Measurements from ENCODE around the gene NAPB. TPM values are rescaled to one million over a fixed set of nuclear protein-coding genes. Genes with fewer than 3 reads are reported as not detected.

Gene NAPB
- polyA plus RNA-seq, 2 of the 4 experiments (the other 2 are of a cell fraction) = 6.2 to 12.7 TPM

- TF ChIP-seq CHD2 (IDR thresholded peaks at IDR 0.05; ENCODE audit: low read length, partially characterized antibody) = no peak
- no peak for TF ChIP-seq GATA3 (IDR thresholded peaks at IDR 0.05; ENCODE audit: borderline replicate concordance)
- TF ChIP-seq POLR2A (IDR thresholded peaks at IDR 0.05; ENCODE audit: low read length) = no peak
- TF ChIP-seq, protein P1, sequence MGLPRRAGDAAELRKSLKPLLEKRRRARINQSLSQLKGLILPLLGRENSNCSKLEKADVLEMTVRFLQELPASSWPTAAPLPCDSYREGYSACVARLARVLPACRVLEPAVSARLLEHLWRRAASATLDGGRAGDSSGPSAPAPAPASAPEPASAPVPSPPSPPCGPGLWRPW (IDR thresholded peaks at IDR 0.05) = no peak
These were observed 17.5 kb downstream of the NAPB start (continued) for GRCh38 chr20:23403751-23404150.

DNA sequence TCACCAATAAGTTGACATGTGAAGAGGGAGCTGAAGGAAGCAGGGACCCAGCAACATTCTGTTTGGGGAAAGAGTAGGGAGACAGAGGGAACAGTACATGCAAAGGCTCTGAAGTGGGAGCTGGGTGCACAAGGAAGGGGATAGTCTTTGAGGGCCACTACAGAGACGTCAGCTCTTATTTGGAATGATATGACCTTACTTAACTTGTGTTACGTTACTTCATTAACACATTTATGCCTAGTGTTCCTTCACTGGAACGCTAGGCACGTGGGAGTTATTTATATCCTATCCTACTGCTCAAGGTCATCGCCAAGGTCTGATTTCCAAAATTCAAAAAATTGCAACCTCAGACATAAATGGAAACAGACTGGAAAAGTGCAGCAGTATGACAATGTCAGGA, 20.2 kb downstream of the NAPB start:
- ChIA-PET CTCF (interaction anchor here (1.5 kb wide), 1 partner anchor 19 kb away, joined by 3 read pairs; no protein-coding TSS in a partner anchor), POLR2A (no interaction called here)
- no peak overlapping the region for H3K4me3 ChIP-seq
- H3K4me2 ChIP-seq = no peak overlapping the region
- no peak overlapping the region for H3K27ac ChIP-seq
- TF ChIP-seq USF2 (IDR thresholded peaks at IDR 0.05) (no peak), ATOH8 (CRISPR knock-in tag; IDR thresholded peaks at IDR 0.05; ENCODE audit: low read depth) (no peak), KDM5A (IDR thresholded peaks at IDR 0.05) (no peak), TP53 (CRISPR knock-in tag; IDR thresholded peaks at IDR 0.05) (no peak), MYC (IDR thresholded peaks at IDR 0.05; ENCODE audit: borderline replicate concordance, low read length) (no peak), MAZ (IDR thresholded peaks at IDR 0.05; ENCODE audit: borderline replicate concordance, low read depth, low read length) (no peak), NFE2L2 (conservative IDR thresholded peaks at IDR 0.05; ENCODE audit: low read length) (no peak)
- TF ChIP-seq, protein P2, sequence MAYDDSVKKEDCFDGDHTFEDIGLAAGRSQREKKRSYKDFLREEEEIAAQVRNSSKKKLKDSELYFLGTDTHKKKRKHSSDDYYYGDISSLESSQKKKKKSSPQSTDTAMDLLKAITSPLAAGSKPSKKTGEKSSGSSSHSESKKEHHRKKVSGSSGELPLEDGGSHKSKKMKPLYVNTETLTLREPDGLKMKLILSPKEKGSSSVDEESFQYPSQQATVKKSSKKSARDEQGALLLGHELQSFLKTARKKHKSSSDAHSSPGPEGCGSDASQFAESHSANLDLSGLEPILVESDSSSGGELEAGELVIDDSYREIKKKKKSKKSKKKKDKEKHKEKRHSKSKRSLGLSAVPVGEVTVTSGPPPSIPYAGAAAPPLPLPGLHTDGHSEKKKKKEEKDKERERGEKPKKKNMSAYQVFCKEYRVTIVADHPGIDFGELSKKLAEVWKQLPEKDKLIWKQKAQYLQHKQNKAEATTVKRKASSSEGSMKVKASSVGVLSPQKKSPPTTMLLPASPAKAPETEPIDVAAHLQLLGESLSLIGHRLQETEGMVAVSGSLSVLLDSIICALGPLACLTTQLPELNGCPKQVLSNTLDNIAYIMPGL (CRISPR knock-in tag; IDR thresholded peaks at IDR 0.05; ENCODE audit: borderline replicate concordance) = no peak
- TF ChIP-seq, protein P3, sequence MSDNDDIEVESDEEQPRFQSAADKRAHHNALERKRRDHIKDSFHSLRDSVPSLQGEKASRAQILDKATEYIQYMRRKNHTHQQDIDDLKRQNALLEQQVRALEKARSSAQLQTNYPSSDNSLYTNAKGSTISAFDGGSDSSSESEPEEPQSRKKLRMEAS (IDR thresholded peaks at IDR 0.05) = no peak
- no peak for DNase-seq (ENCODE audit: low read depth in 1 of 2, low spot score in 1 of 2)
- 95% methylated on average over 5 of the region's 5 CpGs for WGBS (ENCODE audit: missing lambda C conversion rate)
- ATAC-seq = no peak
- H3K4me1 ChIP-seq = no peaks in the 10 kb centered on the region
- FAIRE-seq = no peak
- no peaks in the 10 kb centered on the region for H3K9me3 ChIP-seq

- ChIA-PET CTCF (interaction anchor here (1.2 to 1.6 kb wide), 3 partner anchors 10 to 20 kb away, joined by 3 to 4 read pairs (median 4); no protein-coding TSS in a partner anchor), POLR2A (interaction anchor here (1.3 kb wide), 1 partner anchor 50 kb away, joined by 9 read pairs; no protein-coding TSS in a partner anchor)
- no peaks in the 10 kb centered on the region for H3K9me3 ChIP-seq
- H3K4me2 ChIP-seq = no peak overlapping the region
- FAIRE-seq (no peak), ATAC-seq (peak; percentile 66 to 80; a peak in 5 of 6 replicates), DNase-seq (ENCODE audit: low read depth in 1 of 2, low spot score in 1 of 2) (peak; percentile 24 to 28)
- WGBS (ENCODE audit: missing lambda C conversion rate) = 70% methylated on average over 6 of the region's 6 CpGs
- no peak overlapping the region for H3K27ac ChIP-seq
- no peak overlapping the region for H3K4me3 ChIP-seq
- no peaks in the 10 kb centered on the region for H3K4me1 ChIP-seq
- TF ChIP-seq RAD21 (conservative IDR thresholded peaks at IDR 0.05 in 1 of 2, IDR thresholded peaks at IDR 0.05 in 1 of 2) (no peak), TFCP2L1 (CRISPR knock-in tag; IDR thresholded peaks at IDR 0.05) (no peak), FOXS1 (CRISPR knock-in tag; IDR thresholded peaks at IDR 0.05) (no peak), EP300 (IDR thresholded peaks at IDR 0.05) (no peak), RFX5 (IDR thresholded peaks at IDR 0.05) (no peak), USF2 (IDR thresholded peaks at IDR 0.05) (no peak), CHD2 (IDR thresholded peaks at IDR 0.05; ENCODE audit: low read length, partially characterized antibody) (no peak), HOXB5 (CRISPR knock-in tag; IDR thresholded peaks at IDR 0.05) (no peak), POLR2AphosphoS2 (conservative IDR thresholded peaks at IDR 0.05; ENCODE audit: low read length) (no peak), HDAC2 (IDR thresholded peaks at IDR 0.05) (no peak), JUNB (IDR thresholded peaks at IDR 0.05) (no peak)
These were observed 21.6 kb downstream of the NAPB start for GRCh38 chr20:23399568-23400241.

Measured in A549 (cell line).